Spinal cord (tissue), 10 donors: ENCODE measurements around the gene PCDH1. TPM values are rescaled to one million over a fixed set of nuclear protein-coding genes. Genes with fewer than 3 reads are reported as not detected.

Experiments used
- DNase-seq, 6 donors: peaks; one replicate each; pipeline versions ENCODE4 v3.0.0 to v3.0.0-alpha.2; 2013 to 2015; ENCODE audit warnings: low spot score in 6 of 6, low read depth in 4 of 6
- H3K27ac ChIP-seq: one replicate; pipeline ENCODE4 v1.5.1; 2013; ENCODE audit warnings: low read depth, low read length, control low read depth
- H3K27me3 ChIP-seq: one replicate; pipeline ENCODE4 v1.6.1; 2013; ENCODE audit warnings: low read length; ENCODE audit not compliant: control insufficient read depth, insufficient read depth
- H3K36me3 ChIP-seq: one replicate; pipeline ENCODE4 v1.6.1; 2013; ENCODE audit warnings: low read length; ENCODE audit not compliant: control insufficient read depth, insufficient read depth
- H3K4me1 ChIP-seq: one replicate; pipeline ENCODE4 v1.6.1; 2013; ENCODE audit warnings: low read length; ENCODE audit not compliant: control insufficient read depth, insufficient read depth
- H3K4me3 ChIP-seq: one replicate; pipeline ENCODE4 v1.5.1; 2013; ENCODE audit warnings: low read depth, low read length, control low read depth
- H3K9me3 ChIP-seq: one replicate; pipeline ENCODE4 v1.6.1; 2013; ENCODE audit warnings: low read length; ENCODE audit not compliant: control insufficient read depth, insufficient read depth
- WGBS: methylation state at CpG from one replicate; pipeline ENCODE4 v1.1.5; 2013; ENCODE audit warnings: missing lambda C conversion rate; ENCODE audit not compliant: insufficient coverage; 5-methylcytosine and 5-hydroxymethylcytosine counted together
- polyA plus RNA-seq, 2 donors: library from polyadenylated mRNA; unstranded; fragments of 120-200 nt; gene quantifications; one replicate each; pipeline ENCODE4 v1.2.1, GENCODE V29; 2013; ENCODE audit not compliant: insufficient read length in 2 of 2
- total RNA-seq, 2 donors: library from RNA; depleted of rRNA in 1 of 2; stranded (reverse); fragments of 120-200 nt in 1 of 2; fragments of >200 nt in 1 of 2; gene quantifications; one replicate each; pipeline versions ENCODE4 v1.2.3 to v1.2.4, GENCODE V29; 2013 to 2014
- donor health status: healthy.

Gene PCDH1
- total and polyA plus RNA-seq, 4 donors, result 25.5 to 52.0 (median 45.6) TPM

DNA sequence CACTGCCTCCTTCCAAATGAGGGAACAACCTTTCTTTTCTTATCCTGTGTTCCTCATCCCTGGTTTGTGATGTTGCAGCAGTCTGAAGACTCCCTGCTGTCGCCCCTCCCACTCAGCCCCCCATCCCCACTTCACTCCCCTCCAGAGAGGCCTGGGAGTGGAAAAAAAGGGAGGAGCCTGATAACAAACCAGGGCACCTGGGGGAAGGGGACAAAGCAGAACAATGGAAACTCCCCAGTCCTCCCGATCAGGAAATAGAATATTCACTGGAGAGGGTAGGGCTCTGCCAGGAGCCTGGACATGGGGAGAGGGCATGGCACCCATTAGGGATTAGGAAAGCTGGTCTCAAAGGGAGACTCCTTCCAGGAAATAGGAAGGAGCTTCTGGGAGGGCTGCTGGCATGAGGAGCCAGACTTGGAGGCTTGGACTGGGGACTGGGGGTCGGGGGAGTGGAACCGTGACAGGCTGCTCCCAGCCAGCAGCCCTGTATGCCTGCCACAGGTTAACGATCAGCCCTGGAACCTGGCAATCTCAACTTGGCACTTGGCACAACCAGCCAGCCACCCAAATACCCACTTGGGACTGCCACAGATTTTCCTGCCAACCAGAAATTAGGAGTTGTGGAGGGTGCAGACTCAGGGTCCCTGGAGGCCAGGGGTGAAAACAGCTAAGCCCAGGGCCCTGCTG is 20.0 kb downstream of the PCDH1 start:
- 54% methylated on average over 3 of the region's 5 CpGs for WGBS
- no peak overlapping the region for H3K27ac ChIP-seq

DNA sequence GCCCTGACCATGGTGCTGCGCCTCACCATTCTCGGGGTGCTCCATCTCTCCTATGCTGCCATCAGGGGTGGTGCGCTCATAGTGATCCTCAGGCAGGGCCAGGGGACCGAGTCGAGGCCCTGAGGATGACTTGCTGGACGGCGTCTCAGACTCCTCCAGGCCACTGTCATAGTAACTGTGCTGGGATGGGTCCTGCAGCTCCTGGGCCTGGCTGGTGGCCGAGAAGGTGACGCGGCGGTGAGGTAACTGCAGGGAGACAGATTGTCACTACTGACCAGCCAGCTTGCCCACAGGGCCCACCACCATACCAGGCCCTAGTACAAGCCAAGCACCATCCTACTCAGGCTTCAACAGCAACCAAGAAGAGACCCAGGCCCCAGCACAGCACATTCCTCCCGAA is 21.0 kb downstream of the PCDH1 start:
- H3K27me3 ChIP-seq, result no peaks in the 10 kb centered on the region
- H3K9me3 ChIP-seq, result no peaks in the 10 kb centered on the region
- H3K4me3 ChIP-seq, result no peak overlapping the region
- H3K36me3 ChIP-seq, result peaks cover 80% of the 10 kb centered on the region
- H3K4me1 ChIP-seq, result peaks cover 25% of the 10 kb centered on the region
- no peak for DNase-seq
- H3K27ac ChIP-seq, result no peak overlapping the region
- WGBS, result 92% methylated on average over 12 of the region's 12 CpGs

More for the DNA sequence above, 20.0 kb downstream of the PCDH1 start:
- Histone ChIP-seq H3K9me3 (no peaks in the 10 kb centered on the region), H3K4me3 (no peak overlapping the region), H3K27me3 (no peaks in the 10 kb centered on the region), H3K36me3 (peaks cover 80% of the 10 kb centered on the region), H3K4me1 (peaks cover 22% of the 10 kb centered on the region)
- no peak for DNase-seq

DNA sequence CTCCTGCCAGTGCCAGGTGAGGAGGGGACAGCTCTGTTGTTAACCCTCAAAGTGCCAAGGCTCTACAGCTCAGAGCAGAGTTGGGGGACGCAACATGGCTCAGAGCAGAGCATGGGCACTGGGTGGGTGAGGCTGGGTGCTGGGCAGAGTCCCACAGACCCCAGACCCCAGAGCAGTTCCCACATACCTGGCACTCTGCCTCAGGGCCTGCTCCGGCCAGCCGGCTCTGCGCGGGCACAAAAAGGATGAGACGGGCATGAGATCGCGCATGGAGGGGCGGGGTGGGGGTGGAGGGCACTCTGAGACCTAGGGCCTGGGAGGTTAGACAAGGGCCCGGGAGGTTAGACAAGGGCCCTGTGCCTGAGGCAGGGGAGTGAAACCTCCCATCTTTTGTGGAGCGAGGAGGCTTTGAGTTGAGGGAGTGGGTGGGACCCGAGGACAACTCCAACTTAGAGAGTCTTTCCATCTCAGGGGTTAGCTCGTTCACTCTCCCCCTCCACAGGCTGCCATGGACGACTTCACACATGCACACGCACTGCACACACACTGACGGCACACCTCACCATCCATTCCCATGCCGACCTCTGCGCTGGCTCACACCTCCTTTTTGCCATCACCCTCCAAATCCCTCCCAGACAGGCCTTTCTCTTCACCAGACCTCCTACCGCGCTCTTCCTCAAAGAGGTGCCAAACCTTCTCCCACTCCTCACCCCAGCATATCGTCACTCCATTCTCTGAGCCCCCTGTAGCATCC is 22.0 kb downstream of the PCDH1 start:
- Histone ChIP-seq H3K27me3 (no peaks in the 10 kb centered on the region), H3K9me3 (no peaks in the 10 kb centered on the region), H3K4me1 (peaks cover 33% of the 10 kb centered on the region), H3K36me3 (peaks cover 78% of the 10 kb centered on the region), H3K27ac (no peak overlapping the region), H3K4me3 (no peak overlapping the region)
- WGBS, result 80% methylated on average over 16 of the region's 21 CpGs
- no peak for DNase-seq

DNA sequence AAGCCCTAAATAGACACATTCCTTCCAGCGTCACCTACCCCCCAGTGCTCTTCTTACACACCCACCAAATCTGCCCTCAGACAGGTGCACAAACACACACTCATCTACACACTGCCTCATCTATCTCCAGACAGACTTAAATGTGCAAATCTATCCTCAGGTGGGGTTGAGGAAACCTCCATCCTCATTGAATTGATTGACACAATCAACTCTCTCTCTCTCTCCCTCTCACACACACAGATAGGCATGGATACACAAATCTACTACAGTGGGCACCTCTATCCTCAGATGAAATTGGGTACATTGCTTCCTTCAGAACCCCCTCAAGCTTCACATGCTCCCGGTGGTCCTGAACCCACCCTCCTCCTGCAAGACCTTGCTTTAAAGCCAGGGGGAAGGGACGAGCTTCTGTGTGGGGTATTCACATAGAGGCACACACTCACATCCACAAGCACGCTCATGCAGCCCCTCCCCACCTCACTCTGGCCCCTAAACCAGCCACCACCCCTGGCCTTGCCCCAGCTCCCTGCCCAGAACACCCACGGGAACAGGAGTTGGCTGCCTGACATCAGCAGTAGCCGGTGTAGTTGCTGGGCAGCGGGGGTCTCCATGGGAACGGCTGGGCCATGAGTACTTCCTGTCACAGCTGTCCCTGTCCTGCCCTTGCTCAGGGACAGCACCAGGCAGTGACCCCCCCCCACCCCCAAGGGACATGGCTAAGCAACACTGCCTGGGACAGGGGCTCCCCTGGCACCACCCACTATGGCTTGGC is 22.8 kb downstream of the PCDH1 start:
- H3K9me3 ChIP-seq, result no peaks in the 10 kb centered on the region
- H3K4me1 ChIP-seq, result peaks cover 40% of the 10 kb centered on the region
- H3K4me3 ChIP-seq, result no peak overlapping the region
- peaks cover 78% of the 10 kb centered on the region for H3K36me3 ChIP-seq
- DNase-seq, result peak in 2 of 6 donors; percentile 76 to 81
- 4% methylated on average over 4 of the region's 8 CpGs for WGBS
- H3K27ac ChIP-seq, result no peak overlapping the region
- H3K27me3 ChIP-seq, result no peaks in the 10 kb centered on the region

DNA sequence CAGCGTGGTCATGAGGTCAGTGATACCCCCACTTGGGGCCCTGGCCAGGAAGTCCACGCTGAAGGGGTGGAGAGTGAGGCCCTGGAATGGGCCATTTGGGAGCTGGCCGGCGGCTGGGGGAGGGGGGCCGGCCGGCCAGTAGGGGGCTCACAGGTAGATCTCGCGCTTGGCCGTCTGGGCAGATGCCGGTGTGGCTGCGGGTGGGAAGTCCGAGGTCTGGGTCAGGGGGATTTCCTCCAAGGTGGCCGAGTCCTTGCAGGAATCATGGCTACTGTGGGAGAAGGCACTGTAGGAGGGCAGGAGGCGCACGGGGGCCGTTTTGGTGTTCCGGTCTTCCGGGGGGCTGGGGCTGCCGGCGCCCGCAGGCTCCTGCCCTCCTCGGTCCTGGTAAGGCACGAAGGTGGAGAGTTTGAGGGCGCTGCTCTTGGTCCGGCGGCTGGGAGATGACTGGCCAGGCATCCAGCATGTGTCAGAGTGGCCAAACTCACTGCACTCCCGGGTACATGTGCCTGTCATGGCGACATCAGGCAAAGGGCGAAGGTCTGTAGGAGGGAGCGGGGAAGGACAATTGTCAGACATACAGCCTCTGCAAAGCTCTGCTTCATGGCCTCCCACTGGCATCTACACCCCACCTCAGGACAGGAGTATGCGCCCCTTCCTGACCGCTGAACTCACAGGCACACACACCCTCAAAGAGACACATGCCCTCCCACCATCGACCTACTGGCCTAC is 24.1 kb downstream of the PCDH1 start:
- Histone ChIP-seq H3K27me3 (no peaks in the 10 kb centered on the region), H3K36me3 (peaks cover 75% of the 10 kb centered on the region), H3K9me3 (no peaks in the 10 kb centered on the region), H3K27ac (no peak overlapping the region), H3K4me1 (peaks cover 50% of the 10 kb centered on the region), H3K4me3 (no peak overlapping the region)
- 74% methylated on average over 32 of the region's 33 CpGs for WGBS
- no peak for DNase-seq

DNA sequence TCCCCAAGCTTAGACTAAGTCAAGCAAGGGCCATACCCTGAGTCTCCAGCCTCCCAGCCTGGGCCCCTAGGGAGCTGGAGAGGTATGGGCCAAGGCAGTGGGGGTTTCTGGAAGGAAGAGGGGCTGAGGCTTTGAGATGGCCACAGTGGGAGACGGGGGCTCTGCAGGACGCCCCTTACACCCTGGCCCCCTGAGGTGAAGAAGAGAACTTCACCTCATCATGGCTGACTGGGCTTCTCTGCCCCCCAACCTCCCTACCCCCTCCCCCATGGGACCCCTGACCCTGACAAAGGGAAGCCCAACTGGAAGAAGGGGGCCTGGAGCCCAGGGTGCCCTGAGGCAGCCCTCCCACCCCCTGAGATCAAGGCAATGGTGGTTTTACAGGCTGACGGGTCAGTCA is 25.8 kb downstream of the PCDH1 start:
- Histone ChIP-seq H3K36me3 (peaks cover 67% of the 10 kb centered on the region), H3K27ac (no peak overlapping the region), H3K4me1 (peaks cover 50% of the 10 kb centered on the region), H3K4me3 (no peak overlapping the region), H3K9me3 (no peaks in the 10 kb centered on the region), H3K27me3 (no peaks in the 10 kb centered on the region)
- no peak for DNase-seq
- no CpG with 5 or more reads among the region's 3 CpGs for WGBS

DNA sequence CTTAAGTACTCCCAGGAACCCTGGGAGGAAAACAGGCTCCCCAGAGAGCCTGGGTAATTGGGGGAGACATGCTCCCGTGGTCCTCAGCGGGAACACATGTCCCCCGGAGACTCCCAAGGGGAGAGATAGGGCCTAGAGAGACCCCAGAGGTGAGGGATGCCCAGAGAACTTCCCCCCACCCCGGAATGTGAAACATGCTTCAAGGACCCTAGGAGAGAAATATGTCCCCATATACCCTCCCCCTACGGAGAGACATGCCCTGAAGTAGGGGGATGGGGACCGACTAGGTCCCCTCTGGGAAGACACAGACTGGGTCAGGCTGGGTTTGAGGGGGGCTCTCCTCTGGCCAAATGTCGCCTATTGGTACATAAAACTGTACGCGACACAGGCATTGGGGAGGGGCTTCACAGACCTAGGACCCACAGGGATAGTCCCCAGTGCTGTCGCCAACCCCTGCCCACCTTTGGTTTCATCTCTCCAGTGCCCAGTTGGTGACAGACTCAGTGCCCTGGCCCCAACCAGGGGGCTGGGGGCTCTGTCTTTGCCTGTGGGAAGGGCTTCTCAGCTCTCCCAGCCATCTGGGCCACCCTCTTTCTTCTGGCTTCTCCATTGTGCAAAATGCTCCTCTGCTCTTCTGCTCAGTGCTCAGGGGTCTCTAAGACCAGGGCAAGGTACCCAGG is 26.9 kb downstream of the PCDH1 start:
- Histone ChIP-seq H3K27me3 (no peaks in the 10 kb centered on the region), H3K36me3 (peaks cover 56% of the 10 kb centered on the region), H3K9me3 (no peaks in the 10 kb centered on the region), H3K4me3 (no peak overlapping the region), H3K4me1 (peaks cover 50% of the 10 kb centered on the region), H3K27ac (peak overlapping the region; percentile 47)
- no peak for DNase-seq
- WGBS, result 68% methylated on average over 7 of the region's 10 CpGs

DNA sequence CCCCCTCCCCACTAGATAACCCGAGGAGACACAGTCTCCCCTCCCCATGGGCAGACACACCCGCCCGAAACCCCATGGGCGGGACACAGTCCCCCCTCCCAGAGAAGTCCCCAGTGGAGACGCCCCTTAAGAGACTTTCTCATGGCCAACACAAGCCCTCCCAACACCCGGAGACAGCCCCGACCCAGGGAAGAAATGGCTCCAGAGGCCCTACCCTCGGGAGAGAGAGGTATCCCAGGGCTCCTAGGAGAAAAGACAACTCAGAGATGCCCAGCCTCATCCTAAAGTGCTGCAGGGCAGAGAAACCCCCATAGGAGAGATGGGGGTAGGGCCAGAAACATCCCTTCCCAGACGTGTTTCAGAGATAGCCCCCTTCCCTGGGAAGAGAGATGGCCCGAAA is 27.4 kb downstream of the PCDH1 start:
- DNase-seq, result peak in 2 of 6 donors; percentile 32 to 33
- Histone ChIP-seq H3K27me3 (no peaks in the 10 kb centered on the region), H3K4me3 (peak overlapping the region; percentile 24), H3K9me3 (no peaks in the 10 kb centered on the region), H3K36me3 (peaks cover 51% of the 10 kb centered on the region), H3K4me1 (peaks cover 50% of the 10 kb centered on the region), H3K27ac (peak overlapping the region; percentile 47)
- 11% methylated on average over 4 of the region's 10 CpGs for WGBS
